ENCODE results near the gene ASB18. TPM values are rescaled to one million over a fixed set of nuclear protein-coding genes. Genes with fewer than 3 reads are reported as not detected.
A peak's percentile ranks its signal among the peaks of the same experiment; 100 is the strongest.
"Not testable (repeated sequence)": the region's sequence is repeated elsewhere in the genome, so short reads cannot be mapped to it uniquely, and the experiment has no call there.

The ASB18 gene
- total and polyA plus RNA-seq, 10 of the 15 experiments (the other 5 are each of a cell fraction or from before 2014, with no cell fraction given): not detected

- TF ChIP-seq BHLHE40 (IDR thresholded peaks at IDR 0.05; ENCODE audit: borderline replicate concordance in 1 of 2, low read depth in 2 of 2, low read length in 1 of 2) (peak in 1 of 2 experiments; percentile 12; a peak in 1 of 4 replicates), SPI1 (IDR thresholded peaks at IDR 0.05; ENCODE audit: borderline replicate concordance, insufficient read depth, low read depth, low read length) (peak; percentile 65; the same call in 1 of the 2 replicates)
- H3K9me3 ChIP-seq (replicated peaks; ENCODE audit: control insufficient read depth, insufficient read depth, low read length); RAD21 ChIA-PET (ENCODE audit: unreplicated experiment); H3K27ac ChIP-seq (ENCODE audit: control insufficient read depth, insufficient read depth); H3K4me3 ChIP-seq; H3K9ac ChIP-seq (ENCODE audit: control insufficient read depth, insufficient read depth, low read length); H3K27me3 ChIP-seq (replicated peaks in 1 of 2; ENCODE audit: control insufficient read depth in 2 of 2, insufficient read depth in 2 of 2, low read length in 1 of 2); H4K20me1 ChIP-seq (ENCODE audit: control insufficient read depth, insufficient read depth); H3K36me3 ChIP-seq (ENCODE audit: control insufficient read depth in 2 of 2, insufficient read depth in 2 of 2, low read length in 1 of 2); CTCF ChIA-PET; POLR2A ChIA-PET; H3K4me1 ChIP-seq (ENCODE audit: control insufficient read depth, insufficient read depth, low read length); DNase-seq (ENCODE audit: low read depth, low spot score); H3K4me2 ChIP-seq (ENCODE audit: control insufficient read depth, insufficient read depth); intact Hi-C loops (cut with micrococcal nuclease; ENCODE audit: unreplicated experiment); H2AFZ ChIP-seq (ENCODE audit: control insufficient read depth, low read depth, low read length); in situ Hi-C loops (cut with MboI); SMC1A ChIA-PET (ENCODE audit: uncharacterized antibody, unreplicated experiment); H3K79me2 ChIP-seq (ENCODE audit: control insufficient read depth, insufficient read depth, low read length); ATAC-seq; FAIRE-seq; BruUV-seq (replicated peaks): not testable (repeated sequence)
- 0% methylated on average over 1 of the region's 1 CpG for WGBS (ENCODE audit: insufficient coverage, insufficient replicate concordance, low lambda C conversion rate, missing lambda C conversion rate)
Measured at GRCh38 chr2:236288373-236288772, 24.2 kb upstream of the ASB18 start.

GRCh38 chr2:236287656-236288055 lies 23.4 kb upstream of the ASB18 start:
- ChIA-PET CTCF (no interaction called here), SMC1A (ENCODE audit: uncharacterized antibody, unreplicated experiment) (no interaction called here), RAD21 (ENCODE audit: unreplicated experiment) (no interaction called here), POLR2A (no interaction called here)
- BruUV-seq (replicated peaks): no TSS peak
- no peak for DNase-seq (ENCODE audit: low read depth, low spot score)
- H2AFZ ChIP-seq (ENCODE audit: control insufficient read depth, low read depth, low read length): no peak overlapping the region
- no peaks in the 10 kb centered on the region for H3K27me3 ChIP-seq (replicated peaks in 1 of 2; ENCODE audit: control insufficient read depth in 2 of 2, insufficient read depth in 2 of 2, low read length in 1 of 2)
- H3K4me2 ChIP-seq (ENCODE audit: control insufficient read depth, insufficient read depth): no peak overlapping the region
- in situ Hi-C loops (cut with MboI) (no loop called here), intact Hi-C loops (cut with micrococcal nuclease; ENCODE audit: unreplicated experiment) (no loop called here)
- no peak for FAIRE-seq
- no peak overlapping the region for H3K4me3 ChIP-seq
- no peak overlapping the region for H3K9ac ChIP-seq (ENCODE audit: control insufficient read depth, insufficient read depth, low read length)
- no peaks in the 10 kb centered on the region for H3K79me2 ChIP-seq (ENCODE audit: control insufficient read depth, insufficient read depth, low read length)
- H3K27ac ChIP-seq (ENCODE audit: control insufficient read depth, insufficient read depth): no peak overlapping the region
- 13% methylated on average over 6 of the region's 6 CpGs for WGBS (ENCODE audit: insufficient coverage, insufficient replicate concordance, low lambda C conversion rate, missing lambda C conversion rate)
- H3K9me3 ChIP-seq (replicated peaks; ENCODE audit: control insufficient read depth, insufficient read depth, low read length): no peaks in the 10 kb centered on the region
- TF ChIP-seq PBX3 (IDR thresholded peaks at IDR 0.05; ENCODE audit: insufficient replicate concordance, low read depth, low read length): no peak
- TF ChIP-seq E2F8 (IDR thresholded peaks at IDR 0.05; ENCODE audit: low read depth, partially characterized antibody): no peak
- no peak for TF ChIP-seq BRCA1 (IDR thresholded peaks at IDR 0.05; ENCODE audit: low read depth, low read length)
- no peak for TF ChIP-seq CBFB (IDR thresholded peaks at IDR 0.05; ENCODE audit: low read depth)
- TF ChIP-seq MXI1 (IDR thresholded peaks at IDR 0.05; ENCODE audit: low read depth, low read length): no peak
- no peak for ATAC-seq
- H3K36me3 ChIP-seq (ENCODE audit: control insufficient read depth in 2 of 2, insufficient read depth in 2 of 2, low read length in 1 of 2): no peaks in the 10 kb centered on the region
- no peaks in the 10 kb centered on the region for H4K20me1 ChIP-seq (ENCODE audit: control insufficient read depth, insufficient read depth)
- no peaks in the 10 kb centered on the region for H3K4me1 ChIP-seq (ENCODE audit: control insufficient read depth, insufficient read depth, low read length)

Measured in GM12878 (cell line).